ENCODE data around the gene FBXW9.
"Not testable (repeated sequence)": the region's sequence is repeated elsewhere in the genome, so short reads cannot be mapped to it uniquely, and the experiment has no call there.

Gene FBXW9

GRCh38 chr19:12652219-12652618, 44.2 kb downstream of the FBXW9 start:
- no peak for DNase-seq (ENCODE audit: low spot score)

- DNase-seq (ENCODE audit: low spot score), result no peak
Measured at GRCh38 chr19:12649941-12650340, 46.5 kb downstream of the FBXW9 start.

DNA sequence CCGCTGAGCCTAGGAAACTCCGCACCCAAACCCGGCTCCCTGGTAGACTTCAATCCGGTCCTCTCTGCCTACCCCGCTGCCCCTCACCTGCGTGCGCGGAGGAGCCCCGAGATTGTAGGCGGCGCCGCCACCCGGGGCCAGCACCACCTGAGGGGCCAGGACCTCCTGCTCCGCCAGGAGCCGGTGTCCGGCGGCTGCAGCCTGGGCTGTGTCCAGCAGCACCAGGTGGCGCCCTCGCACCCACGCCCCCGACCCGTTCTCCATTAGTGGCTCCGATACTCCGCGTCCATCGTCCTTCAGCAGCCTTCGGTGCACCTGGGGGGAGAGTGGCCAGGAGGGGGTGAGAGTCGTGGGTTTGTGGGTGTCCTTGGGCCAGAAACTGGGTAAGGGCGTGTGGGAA, 48.3 kb downstream of the FBXW9 start:
- no peak for DNase-seq (ENCODE audit: low spot score)

GRCh38 chr19:12647490-12648071, 48.9 kb downstream of the FBXW9 start:
- no peak for DNase-seq (ENCODE audit: low spot score)

GRCh38 chr19:12647047-12647446, 49.4 kb downstream of the FBXW9 start:
- DNase-seq (ENCODE audit: low spot score), result no peak

DNA sequence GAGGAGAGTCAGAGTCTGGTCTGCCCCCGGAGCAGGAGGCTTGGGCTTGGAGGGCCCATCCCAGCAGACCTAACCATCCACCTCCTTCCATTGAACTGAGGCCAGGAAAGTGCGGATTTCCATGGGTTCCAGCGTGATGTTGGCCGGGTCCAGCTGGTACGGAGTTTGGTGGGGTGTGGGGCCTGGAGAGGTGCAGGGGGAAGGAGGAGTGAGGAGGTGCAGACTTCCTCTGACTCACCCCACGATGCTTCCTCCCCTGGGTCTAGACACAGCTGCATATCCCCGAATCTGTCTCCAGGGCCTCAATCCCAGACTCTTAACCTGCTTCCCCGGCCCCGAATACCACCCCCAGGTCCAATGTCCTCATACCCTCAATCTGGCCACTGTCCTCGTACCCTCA, 49.9 kb downstream of the FBXW9 start:
- no peak for DNase-seq (ENCODE audit: low spot score)

DNA sequence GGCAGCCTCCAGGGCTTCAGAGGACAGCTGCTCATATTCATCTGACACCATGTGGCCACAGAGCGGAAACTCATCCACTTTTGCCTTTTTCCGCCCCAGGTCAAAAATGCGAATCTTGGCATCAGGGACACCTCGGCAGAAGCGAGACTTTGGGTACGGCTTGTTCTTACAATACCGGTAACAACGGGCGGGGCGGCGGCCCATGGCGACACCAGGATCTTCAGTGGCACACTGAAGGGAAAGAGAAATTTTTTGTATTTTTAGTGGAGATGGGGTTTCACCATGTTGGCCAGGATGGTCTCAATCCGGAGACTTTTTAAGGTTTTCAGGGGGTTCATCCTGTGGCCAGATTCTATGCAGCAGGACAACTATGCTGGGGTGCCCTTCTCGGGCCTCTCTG, 52.7 kb downstream of the FBXW9 start:
- not testable (repeated sequence) for DNase-seq (ENCODE audit: low spot score)

GRCh38 chr19:12642506-12642905, 53.9 kb downstream of the FBXW9 start:
- DNase-seq (ENCODE audit: low spot score), result no peak

- no peak for DNase-seq (ENCODE audit: low spot score)
Measured at GRCh38 chr19:12641456-12641855, 55.0 kb downstream of the FBXW9 start.

DNA sequence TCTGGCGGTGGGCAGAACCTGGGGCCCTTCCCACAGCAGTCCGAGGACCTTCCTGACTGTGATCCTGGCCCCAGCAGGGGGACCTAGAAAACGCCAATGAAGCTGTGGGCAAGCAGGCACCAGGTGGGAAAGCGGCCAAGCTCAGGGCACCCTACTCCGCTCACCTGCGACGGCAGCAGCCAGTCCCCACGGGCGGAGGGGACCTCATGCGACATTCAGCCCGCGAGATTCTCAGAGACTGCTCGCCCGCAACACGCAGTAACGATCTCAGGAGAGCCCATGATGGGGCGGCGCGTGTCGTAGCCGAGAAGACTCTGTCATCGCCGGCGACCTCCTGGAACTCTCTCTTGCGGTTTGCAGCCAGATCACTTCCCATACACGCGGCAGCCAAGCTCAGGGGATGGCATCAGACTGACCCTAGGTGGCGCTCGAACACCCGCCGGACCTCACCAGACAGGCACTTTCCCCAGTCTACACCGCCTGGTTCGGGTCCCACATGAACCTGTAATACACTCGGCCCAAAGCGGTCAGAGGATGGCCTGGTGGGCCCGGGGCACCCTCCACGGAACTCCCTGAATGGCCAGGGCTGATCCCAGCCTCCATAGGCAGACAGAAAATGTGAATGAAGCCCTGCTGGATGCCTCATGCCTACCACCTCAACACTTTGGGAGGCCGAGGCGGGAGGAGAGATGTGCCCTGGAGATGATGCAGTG, 56.4 kb downstream of the FBXW9 start:
- peak; percentile 89 for DNase-seq (ENCODE audit: low spot score)

Data from CD4-positive, alpha-beta T cell treated with Interleukin-15 for 4 hours (primary cell).